Astrocyte of the spinal cord (primary cell): ENCODE results near the gene SHC3.

Experiments used
- DNase-seq: peaks from one replicate; pipeline ENCODE4 v3.0.0; 2011; ENCODE audit warnings: low read depth, low spot score
- H3K4me3 ChIP-seq: 2 replicates; pipeline ENCODE4 v1.5.1; 2011; ENCODE audit warnings: low read depth, mild to moderate bottlenecking, low read length, moderate library complexity
- CTCF ChIP-seq: IDR thresholded peaks from 2 replicates; pipeline ENCODE4 v1.5.1; 2012; ENCODE audit warnings: low read depth, mild to moderate bottlenecking, low read length, inconsistent platforms
- in situ Hi-C: cut with HindIII; loops from 2 replicates; pipeline ENCODE4 v1.10.0; 2017; ENCODE audit warnings: low sequenced_read_pairs

The SHC3 gene

GRCh38 chr9:89010526-89011111 is 168.0 kb downstream of the SHC3 start:
- no peak for TF ChIP-seq CTCF
- no peak overlapping the region for H3K4me3 ChIP-seq
- in situ Hi-C loops, result no loop called here
- DNase-seq, result no peak

GRCh38 chr9:89010056-89010455 is 168.6 kb downstream of the SHC3 start:
- no peak overlapping the region for H3K4me3 ChIP-seq
- in situ Hi-C loops, result no loop called here
- no peak for DNase-seq
- no peak for TF ChIP-seq CTCF

- H3K4me3 ChIP-seq, result no peak overlapping the region
- in situ Hi-C loops, result no loop called here
- DNase-seq, result no peak
- no peak for TF ChIP-seq CTCF
Measured at GRCh38 chr9:89009546-89009840, 169.1 kb downstream of the SHC3 start.

GRCh38 chr9:89008744-89009545 is 169.7 kb downstream of the SHC3 start:
- no peak for DNase-seq
- TF ChIP-seq CTCF, result peak; percentile 33
- H3K4me3 ChIP-seq, result no peak overlapping the region
- in situ Hi-C loops, result no loop called here

- no peak for TF ChIP-seq CTCF
- no peak for DNase-seq
- no peak overlapping the region for H3K4me3 ChIP-seq
- in situ Hi-C loops, result no loop called here
Measured at GRCh38 chr9:89008055-89008743, 170.4 kb downstream of the SHC3 start.

GRCh38 chr9:89006996-89007967 is 171.3 kb downstream of the SHC3 start:
- in situ Hi-C loops, result no loop called here
- no peak for TF ChIP-seq CTCF
- no peak for DNase-seq

More at GRCh38 chr9:89006996-89007967, 171.3 kb downstream of the SHC3 start:
- H3K4me3 ChIP-seq, result no peak overlapping the region
